Activated naive CD8-positive, alpha-beta T cell treated with anti-CD3 and anti-CD28 coated beads for 36 hours (primary cell): ENCODE measurements around the gene MTREX. TPM values are rescaled to one million over a fixed set of nuclear protein-coding genes. Genes with fewer than 3 reads are reported as not detected.

Source experiments
- DNase-seq: peaks from one replicate; pipeline ENCODE4 v3.0.0; 2021
- H3K27ac Mint-ChIP-seq: one replicate; pipeline ENCODE4 v1.8.0; 2022; ENCODE audit warnings: mild to moderate bottlenecking, moderate library complexity, mixed read lengths
- H3K27me3 Mint-ChIP-seq: one replicate; pipeline ENCODE4 v1.8.0; 2022; ENCODE audit warnings: mild to moderate bottlenecking, mixed read lengths
- H3K36me3 Mint-ChIP-seq: one replicate; pipeline ENCODE4 v1.8.0; 2021; ENCODE audit warnings: mild to moderate bottlenecking, mixed read lengths
- H3K4me1 Mint-ChIP-seq: one replicate; pipeline ENCODE4 v1.8.0; 2021; ENCODE audit warnings: mixed read lengths
- H3K4me3 Mint-ChIP-seq: one replicate; pipeline ENCODE4 v1.8.0; 2022; ENCODE audit warnings: mild to moderate bottlenecking, moderate library complexity, mixed read lengths
- H3K9me3 Mint-ChIP-seq: one replicate; pipeline ENCODE4 v1.8.0; 2022; ENCODE audit warnings: mixed read lengths
- total RNA-seq, 2 experiments: library from RNA; stranded (reverse); gene quantifications; one replicate each; pipeline ENCODE4 v1.2.3, GENCODE V29; 2021

Gene MTREX
- 100 to 1,000 TPM in 1 of 2 experiments, 10 to 100 TPM in 1; 96.6 to 107 TPM for total RNA-seq

GRCh38 chr5:55307383-55308253 is at the start of gene MTREX, which contains the start of gene DHX29:
MTREX (plus strand) TSS chr5:55307989; CDS start chr5:55308014, 25 bp downstream.
DHX29 (minus strand) TSS chr5:55307694; CDS start chr5:55307573, 121 bp downstream.
- DNase-seq: peak; percentile 87
- no peak within 1 kb of the TSS for H3K4me3 Mint-ChIP-seq
- H3K4me1 Mint-ChIP-seq: peaks cover 30% of the 10 kb centered on the region
- peaks cover 2% of the 10 kb centered on the region for H3K9me3 Mint-ChIP-seq
- peaks cover 26% of the 10 kb centered on the region for H3K36me3 Mint-ChIP-seq
- no peak within 1 kb of the TSS for H3K27ac Mint-ChIP-seq
- H3K27me3 Mint-ChIP-seq: no peaks in the 10 kb centered on the region

- no peaks in the 10 kb centered on the region for H3K9me3 Mint-ChIP-seq
- H3K4me3 Mint-ChIP-seq: no peak overlapping the region
- H3K27ac Mint-ChIP-seq: no peak overlapping the region
- no peak for DNase-seq
- H3K27me3 Mint-ChIP-seq: no peaks in the 10 kb centered on the region
- H3K4me1 Mint-ChIP-seq: peaks cover 5% of the 10 kb centered on the region
- peaks cover 13% of the 10 kb centered on the region for H3K36me3 Mint-ChIP-seq
Measured at GRCh38 chr5:55258339-55258738, 49.5 kb upstream of the MTREX start.

- H3K4me3 Mint-ChIP-seq: no peak overlapping the region
- DNase-seq: no peak
- no peaks in the 10 kb centered on the region for H3K9me3 Mint-ChIP-seq
- H3K4me1 Mint-ChIP-seq: no peaks in the 10 kb centered on the region
- H3K27ac Mint-ChIP-seq: no peak overlapping the region
- H3K36me3 Mint-ChIP-seq: peaks cover 21% of the 10 kb centered on the region
- H3K27me3 Mint-ChIP-seq: no peaks in the 10 kb centered on the region
Measured at GRCh38 chr5:55276771-55277170, 31.0 kb upstream of the MTREX start.

- Mint-ChIP-seq H3K27me3 (no peaks in the 10 kb centered on the region), H3K9me3 (no peaks in the 10 kb centered on the region), H3K27ac (no peak overlapping the region), H3K36me3 (peaks cover 25% of the 10 kb centered on the region), H3K4me1 (no peaks in the 10 kb centered on the region), H3K4me3 (no peak overlapping the region)
- DNase-seq: no peak
Measured at GRCh38 chr5:55278778-55279177, 29.0 kb upstream of the MTREX start.

- no peaks in the 10 kb centered on the region for H3K27me3 Mint-ChIP-seq
- H3K27ac Mint-ChIP-seq: no peak overlapping the region
- no peaks in the 10 kb centered on the region for H3K9me3 Mint-ChIP-seq
- DNase-seq: no peak
- H3K36me3 Mint-ChIP-seq: peaks cover 17% of the 10 kb centered on the region
- no peak overlapping the region for H3K4me3 Mint-ChIP-seq
- no peaks in the 10 kb centered on the region for H3K4me1 Mint-ChIP-seq
Measured at GRCh38 chr5:55286411-55286933, 21.3 kb upstream of the MTREX start.

GRCh38 chr5:55289808-55290207 is 18.0 kb upstream of the MTREX start:
- H3K4me3 Mint-ChIP-seq: no peak overlapping the region
- H3K27ac Mint-ChIP-seq: no peak overlapping the region
- H3K27me3 Mint-ChIP-seq: no peaks in the 10 kb centered on the region
- H3K9me3 Mint-ChIP-seq: no peaks in the 10 kb centered on the region
- H3K4me1 Mint-ChIP-seq: no peaks in the 10 kb centered on the region
- H3K36me3 Mint-ChIP-seq: peaks cover 20% of the 10 kb centered on the region
- DNase-seq: no peak

- Mint-ChIP-seq H3K9me3 (no peaks in the 10 kb centered on the region), H3K4me3 (no peak overlapping the region), H3K27ac (no peak overlapping the region), H3K4me1 (no peaks in the 10 kb centered on the region), H3K36me3 (peaks cover 28% of the 10 kb centered on the region), H3K27me3 (no peaks in the 10 kb centered on the region)
- no peak for DNase-seq
Measured at GRCh38 chr5:55290991-55291390, 16.8 kb upstream of the MTREX start.

GRCh38 chr5:55294935-55295334 is 12.9 kb upstream of the MTREX start:
- Mint-ChIP-seq H3K36me3 (peaks cover 20% of the 10 kb centered on the region), H3K9me3 (no peaks in the 10 kb centered on the region), H3K4me3 (no peak overlapping the region), H3K27ac (no peak overlapping the region), H3K4me1 (no peaks in the 10 kb centered on the region), H3K27me3 (no peaks in the 10 kb centered on the region)
- DNase-seq: no peak

- Mint-ChIP-seq H3K4me1 (peaks cover 11% of the 10 kb centered on the region), H3K27me3 (no peaks in the 10 kb centered on the region), H3K27ac (no peak overlapping the region), H3K9me3 (peaks cover 5% of the 10 kb centered on the region), H3K36me3 (peaks cover 23% of the 10 kb centered on the region), H3K4me3 (no peak overlapping the region)
- no peak for DNase-seq
Measured at GRCh38 chr5:55300890-55301289, 6.9 kb upstream of the MTREX start.

- Mint-ChIP-seq H3K9me3 (peaks cover 5% of the 10 kb centered on the region), H3K27ac (no peak overlapping the region), H3K27me3 (no peaks in the 10 kb centered on the region), H3K4me1 (peaks cover 11% of the 10 kb centered on the region), H3K36me3 (peaks cover 23% of the 10 kb centered on the region), H3K4me3 (no peak overlapping the region)
- DNase-seq: no peak
Measured at GRCh38 chr5:55303238-55303690, 4.5 kb upstream of the MTREX start.

GRCh38 chr5:55304584-55304983 is 3.2 kb upstream of the MTREX start:
- no peak overlapping the region for H3K4me3 Mint-ChIP-seq

GRCh38 chr5:55305345-55305744 is 2.4 kb upstream of the MTREX start:
- DNase-seq: no peak
- H3K4me1 Mint-ChIP-seq: peaks cover 12% of the 10 kb centered on the region
- H3K27ac Mint-ChIP-seq: no peak overlapping the region
- peaks cover 5% of the 10 kb centered on the region for H3K9me3 Mint-ChIP-seq
- peaks cover 24% of the 10 kb centered on the region for H3K36me3 Mint-ChIP-seq
- no peak overlapping the region for H3K4me3 Mint-ChIP-seq
- H3K27me3 Mint-ChIP-seq: no peaks in the 10 kb centered on the region

More at GRCh38 chr5:55304584-55304983, 3.2 kb upstream of the MTREX start:
- no peak overlapping the region for H3K27ac Mint-ChIP-seq
- H3K36me3 Mint-ChIP-seq: peaks cover 23% of the 10 kb centered on the region
- no peaks in the 10 kb centered on the region for H3K27me3 Mint-ChIP-seq
- no peak for DNase-seq
- H3K9me3 Mint-ChIP-seq: peaks cover 5% of the 10 kb centered on the region
- peaks cover 11% of the 10 kb centered on the region for H3K4me1 Mint-ChIP-seq

GRCh38 chr5:55306641-55307382 is 977 bp upstream of the MTREX start:
- peaks cover 23% of the 10 kb centered on the region for H3K36me3 Mint-ChIP-seq
- H3K27ac Mint-ChIP-seq: no peak overlapping the region
- H3K4me3 Mint-ChIP-seq: no peak overlapping the region
- peaks cover 2% of the 10 kb centered on the region for H3K9me3 Mint-ChIP-seq
- no peak for DNase-seq
- no peaks in the 10 kb centered on the region for H3K27me3 Mint-ChIP-seq
- peaks cover 25% of the 10 kb centered on the region for H3K4me1 Mint-ChIP-seq

- Mint-ChIP-seq H3K27ac (no peak overlapping the region), H3K4me1 (peaks cover 31% of the 10 kb centered on the region), H3K9me3 (peaks cover 2% of the 10 kb centered on the region), H3K27me3 (no peaks in the 10 kb centered on the region), H3K36me3 (peaks cover 21% of the 10 kb centered on the region), H3K4me3 (no peak overlapping the region)
- peak; percentile 8 for DNase-seq
Measured at GRCh38 chr5:55308254-55308836, 556 bp downstream of the MTREX start.
